Stimulated activated CD4-positive, alpha-beta T cell treated with anti-CD3 and anti-CD28 coated beads, Interleukin-1b, Interleukin-23, amount 100 ng/mL, for 48 hours (primary cell): ENCODE results near the gene SYT6.
"Not testable (repeated sequence)": the region's sequence is repeated elsewhere in the genome, so short reads cannot be mapped to it uniquely, and the experiment has no call there.

Source experiments
- DNase-seq: peaks from one replicate; pipeline ENCODE4 v3.0.0-alpha.2; 2020

Gene SYT6

DNA sequence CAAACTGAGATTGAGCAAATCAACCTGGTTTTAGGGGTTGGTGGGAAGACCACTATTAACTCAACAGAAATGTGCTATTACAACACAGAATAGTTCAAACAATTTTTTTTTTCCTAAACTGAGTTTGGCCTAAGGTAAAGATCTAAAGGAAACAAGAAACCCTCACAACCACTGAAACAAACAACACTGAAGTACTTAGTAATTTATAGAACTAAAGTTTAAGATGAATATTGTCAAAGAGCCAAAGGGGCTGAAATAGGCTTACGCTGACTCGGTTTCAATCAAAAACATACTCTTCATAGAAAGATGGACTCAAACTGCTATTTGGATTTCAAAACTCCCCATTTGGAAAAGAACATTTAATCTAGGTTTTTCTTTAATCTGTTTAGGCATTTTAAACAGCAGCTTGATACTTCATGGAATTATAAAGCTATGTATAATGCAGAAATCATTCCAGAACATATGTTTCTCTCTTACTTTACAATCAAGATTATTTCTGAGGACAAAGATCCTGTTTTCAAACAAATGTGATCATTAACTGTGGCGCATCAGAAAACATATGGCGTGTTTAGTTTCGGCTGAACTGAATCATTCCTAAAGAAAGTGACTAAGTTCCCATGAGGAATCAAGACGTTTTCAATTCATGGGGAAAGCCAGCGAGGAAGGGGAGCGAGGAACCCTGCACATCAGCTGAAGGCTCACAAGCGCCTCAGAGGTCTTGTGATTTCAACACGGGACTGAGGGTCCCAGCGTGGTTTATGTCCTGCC is 62.7 kb downstream of the SYT6 start:
- no peak for DNase-seq

DNA sequence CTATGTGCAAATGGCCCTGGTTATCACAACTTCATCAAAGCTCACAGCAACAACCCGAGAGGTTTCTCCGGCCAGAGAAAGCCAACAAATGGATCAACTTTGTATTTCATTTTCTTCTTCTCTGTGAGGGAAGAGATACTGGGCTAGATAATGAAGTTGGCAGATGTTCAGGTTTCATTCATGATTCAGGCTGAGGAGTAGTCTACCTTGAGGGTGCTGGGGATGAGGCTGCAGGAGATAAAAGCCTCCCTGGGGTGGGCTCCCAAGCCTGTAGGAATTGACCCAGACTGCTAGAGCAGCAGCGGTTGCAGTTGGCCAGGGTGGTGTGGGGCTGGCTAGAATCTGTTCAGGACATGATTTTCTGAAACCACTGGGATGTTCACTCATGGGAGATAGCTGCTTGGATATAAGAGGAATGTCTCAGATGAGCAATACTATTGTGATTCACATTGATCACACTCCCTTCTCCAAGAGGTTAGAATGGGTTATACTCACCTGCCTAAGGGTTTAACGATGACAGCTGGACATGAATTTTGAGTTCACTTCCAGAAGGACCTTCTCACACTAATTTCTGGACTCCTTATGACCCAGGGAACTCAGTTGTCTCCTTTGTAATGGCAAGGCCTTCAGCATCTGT is 64.0 kb downstream of the SYT6 start:
- DNase-seq = no peak

DNA sequence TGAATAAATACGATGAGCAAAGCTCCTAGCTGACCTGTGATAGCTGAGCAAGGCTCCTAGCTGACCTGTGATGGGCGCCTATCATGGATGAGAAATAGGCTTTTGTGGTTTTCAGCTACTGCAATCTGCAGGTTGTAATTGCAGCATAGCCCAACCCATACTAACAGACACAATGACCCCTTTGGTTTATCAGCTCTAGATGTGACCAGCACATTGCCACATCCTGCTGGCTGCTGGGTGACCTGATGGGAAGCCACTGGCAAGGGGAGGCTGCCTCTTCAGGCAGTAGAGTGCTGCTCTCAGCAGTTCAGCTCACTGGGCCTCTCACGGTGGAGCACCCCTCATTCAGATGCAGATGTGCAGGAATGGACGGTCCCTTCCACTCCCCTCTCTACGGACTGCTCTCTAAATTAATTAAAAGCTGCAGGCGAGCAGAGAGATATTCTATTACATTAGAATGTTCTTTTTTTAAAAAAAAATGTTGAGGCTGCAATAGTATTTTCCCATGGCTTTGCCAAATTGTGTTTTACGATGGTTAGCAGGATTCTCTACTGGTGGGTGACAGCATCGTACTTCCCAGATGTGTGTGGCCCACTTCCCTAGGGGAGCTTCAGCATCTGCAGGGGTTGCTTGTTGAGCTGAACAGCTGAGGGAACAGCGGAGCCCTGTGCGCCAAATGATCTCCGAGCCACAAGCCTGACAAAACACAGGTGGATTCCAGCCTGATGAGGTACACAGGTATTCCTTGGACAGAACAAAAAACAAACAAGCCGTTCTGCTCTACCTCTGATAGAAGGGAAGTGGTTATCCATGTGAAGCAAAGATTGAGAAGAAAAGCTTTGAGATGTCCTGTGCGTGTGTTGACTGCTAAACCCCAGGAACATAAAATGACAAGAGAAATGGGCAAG is 65.0 kb downstream of the SYT6 start:
- DNase-seq = no peak

DNA sequence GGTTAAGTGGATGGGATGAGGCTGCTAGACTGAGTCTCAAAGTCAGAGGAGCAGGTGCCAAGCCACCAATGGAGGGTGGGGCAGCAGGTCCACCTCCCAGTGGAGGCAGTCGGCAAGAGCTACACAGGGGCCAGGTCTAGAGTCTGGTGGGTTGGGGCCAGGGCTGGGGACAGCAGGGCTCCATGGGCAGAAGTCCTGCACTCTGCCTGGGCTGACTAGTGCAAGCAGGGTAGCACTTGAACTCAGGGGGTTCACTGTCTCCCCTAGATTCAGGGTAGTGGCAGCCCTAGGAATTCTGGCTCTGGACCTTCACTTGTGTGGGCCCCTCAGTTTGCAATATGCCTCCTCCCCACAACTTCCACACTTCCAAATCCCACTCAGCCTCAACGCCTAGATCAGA is 66.2 kb downstream of the SYT6 start:
- no peak for DNase-seq

DNA sequence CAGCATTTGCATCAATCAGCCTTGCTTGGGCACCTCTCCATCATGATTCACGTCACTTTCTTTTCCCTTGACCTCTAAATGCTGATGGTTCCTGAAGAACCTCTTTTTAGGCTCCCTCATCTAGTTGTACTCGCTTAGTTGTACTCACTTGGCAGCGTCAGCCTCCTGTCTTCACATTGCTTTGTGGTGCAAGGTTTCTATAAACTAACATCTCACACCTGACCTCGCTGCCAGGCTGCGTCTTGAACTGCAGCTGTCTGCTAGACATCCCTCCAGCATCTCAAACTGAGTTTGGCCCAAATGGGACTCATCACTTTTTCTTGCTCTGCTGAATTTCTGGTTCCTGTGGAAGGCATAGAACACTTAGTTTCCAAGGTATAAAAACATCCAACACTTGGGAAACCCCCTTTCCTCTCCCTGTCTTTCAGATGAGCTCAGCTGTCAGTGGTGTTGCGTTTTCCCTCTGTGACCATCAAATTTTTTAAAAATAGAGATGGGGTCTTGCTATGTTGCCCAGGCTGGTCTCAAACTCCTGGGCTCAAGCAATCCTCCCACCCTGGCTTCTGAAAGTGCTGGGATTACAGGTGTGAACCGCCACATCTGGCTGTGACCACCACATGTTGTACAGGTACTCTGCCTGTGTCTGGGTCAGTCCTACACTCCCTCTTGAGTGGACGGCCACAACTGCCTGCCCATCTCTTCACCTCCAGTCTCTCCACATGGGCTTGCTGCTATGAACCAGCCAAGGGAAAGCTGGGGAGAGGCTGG is 66.9 kb downstream of the SYT6 start:
- DNase-seq = no peak

DNA sequence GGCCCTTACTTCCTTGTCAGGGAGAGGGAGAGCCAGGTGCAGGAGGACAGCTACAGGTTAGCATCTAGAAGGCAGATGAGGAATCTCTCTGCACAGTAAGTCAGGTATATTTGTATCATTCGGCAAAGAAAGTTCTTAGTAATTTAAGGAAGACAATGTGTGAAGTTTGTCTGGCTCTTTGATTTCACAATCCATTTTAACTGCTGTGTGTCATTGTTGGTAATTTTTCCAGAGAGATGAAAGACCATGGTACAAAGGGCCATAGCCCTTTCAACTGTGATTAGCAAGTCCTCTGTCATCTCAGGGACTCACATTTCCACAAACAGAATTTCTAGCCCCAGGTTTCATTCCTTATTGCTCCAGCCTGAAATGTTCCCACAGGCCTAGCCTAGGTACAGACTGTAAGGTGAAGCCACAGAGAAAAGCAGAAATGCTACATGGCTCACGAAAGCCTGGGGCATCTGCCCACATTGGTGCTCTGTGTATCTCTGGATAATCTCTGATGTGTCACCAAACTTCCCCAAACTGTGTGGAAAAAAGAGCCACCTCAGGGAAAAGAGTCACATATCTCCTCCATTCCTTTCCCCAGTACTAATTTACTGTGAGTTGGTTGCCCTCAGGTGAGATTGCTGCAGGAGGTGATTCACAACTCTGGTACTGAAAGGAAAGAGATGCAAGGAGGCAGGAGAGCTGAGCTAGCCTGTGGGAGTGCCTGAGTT is 70.6 kb downstream of the SYT6 start:
- no peak for DNase-seq

DNA sequence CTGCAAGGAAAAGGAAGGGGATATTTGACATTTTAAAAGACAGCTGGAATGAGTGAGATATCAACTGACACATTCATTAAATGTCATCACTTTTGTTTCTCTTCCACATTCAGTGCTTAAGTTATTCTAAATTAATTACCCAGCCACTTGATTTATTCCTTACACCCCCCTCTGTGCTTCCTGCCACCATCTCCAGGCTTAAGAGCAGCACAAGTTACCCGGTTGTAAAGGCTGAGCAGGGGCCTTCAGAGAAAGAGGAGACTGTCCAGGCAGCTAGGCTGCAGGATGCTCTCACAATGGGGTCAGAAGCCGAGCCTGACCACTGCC is 71.4 kb downstream of the SYT6 start:
- DNase-seq = no peak

DNA sequence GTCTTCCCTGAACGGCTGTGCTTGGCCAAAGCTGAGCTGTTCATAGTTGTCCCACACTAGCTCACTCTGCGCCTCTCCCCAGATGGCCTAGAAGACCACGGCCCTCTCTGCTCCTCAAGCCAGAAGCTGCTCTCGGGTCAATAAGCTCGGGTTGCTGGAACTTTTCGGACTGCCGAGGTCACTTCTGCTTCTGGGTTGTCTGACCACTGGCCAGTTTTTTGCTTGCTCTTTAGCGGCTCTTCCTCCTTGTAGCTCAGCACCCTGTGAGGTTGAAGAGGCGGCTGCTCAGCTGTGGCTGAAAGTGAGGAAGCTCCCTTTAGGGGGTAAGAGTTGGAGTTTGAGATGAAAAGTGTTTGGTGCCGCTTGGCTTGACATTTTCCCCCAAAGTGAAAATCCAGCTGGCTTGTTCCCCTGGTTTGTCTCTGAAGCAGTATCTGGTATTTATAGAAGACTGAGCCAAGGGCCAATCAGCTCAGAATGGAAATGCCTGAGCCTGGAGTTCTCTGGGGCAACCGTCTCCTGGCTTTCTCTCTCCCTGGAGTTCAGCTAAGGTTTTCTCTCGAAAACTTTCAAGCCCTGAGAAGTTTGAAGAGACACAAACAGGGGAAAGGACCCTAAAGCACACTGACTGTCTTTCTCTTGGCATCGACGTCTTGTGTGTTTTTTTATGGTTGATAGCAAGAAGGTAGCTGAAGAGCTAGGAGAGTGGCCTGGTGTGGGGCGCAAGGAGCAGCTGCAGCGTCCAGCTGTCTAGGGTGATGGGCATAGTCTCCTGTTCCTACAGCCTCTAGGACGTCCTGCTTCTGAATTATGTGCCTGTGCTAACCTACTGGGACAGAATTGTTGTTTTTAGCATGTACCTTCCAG is 72.0 kb downstream of the SYT6 start:
- DNase-seq = no peak

DNA sequence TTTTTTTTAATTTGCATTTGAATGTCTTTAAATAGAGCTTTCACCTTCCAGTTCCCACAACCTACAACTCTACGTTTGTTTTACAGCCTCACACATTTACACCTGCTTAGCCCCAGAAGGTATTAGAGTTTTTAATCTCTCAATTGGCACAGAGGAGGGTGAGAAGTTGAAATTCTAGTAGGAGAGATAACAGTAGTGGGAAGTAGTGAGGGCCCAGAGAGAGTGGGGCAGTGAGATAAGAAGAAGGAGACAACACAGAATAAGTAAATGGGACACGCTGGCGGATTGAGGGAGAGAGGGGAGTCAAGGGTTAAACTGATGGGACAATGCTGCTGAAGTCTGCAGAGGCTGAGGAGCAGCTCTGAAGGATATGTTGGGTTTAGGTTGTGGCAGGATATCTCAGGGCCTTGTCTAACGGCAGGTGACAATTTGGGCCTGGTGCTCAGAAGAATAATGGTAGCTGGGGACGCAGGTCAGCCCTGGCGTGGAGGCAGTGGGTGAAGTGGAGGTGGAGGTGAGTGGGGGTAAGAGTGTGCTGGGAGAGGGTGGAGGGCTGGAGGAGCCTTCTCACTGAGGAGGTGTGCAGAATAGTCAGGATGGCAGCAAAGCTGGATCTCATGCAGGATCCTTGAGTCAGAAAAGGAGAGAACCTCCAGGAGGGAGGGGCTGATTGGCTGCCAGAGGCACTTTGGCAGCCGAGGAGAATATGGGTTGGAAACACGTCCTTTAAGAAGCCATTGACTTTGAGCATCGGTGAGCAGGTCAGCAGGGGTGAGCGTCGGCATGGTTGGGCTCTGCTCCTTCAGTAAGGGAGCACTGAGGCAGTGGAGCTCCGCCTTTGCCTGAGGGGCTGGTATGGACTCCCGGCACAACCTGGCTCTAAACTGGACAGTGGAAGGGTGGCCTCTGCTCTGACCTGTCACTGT is 72.9 kb downstream of the SYT6 start:
- no peak for DNase-seq

DNA sequence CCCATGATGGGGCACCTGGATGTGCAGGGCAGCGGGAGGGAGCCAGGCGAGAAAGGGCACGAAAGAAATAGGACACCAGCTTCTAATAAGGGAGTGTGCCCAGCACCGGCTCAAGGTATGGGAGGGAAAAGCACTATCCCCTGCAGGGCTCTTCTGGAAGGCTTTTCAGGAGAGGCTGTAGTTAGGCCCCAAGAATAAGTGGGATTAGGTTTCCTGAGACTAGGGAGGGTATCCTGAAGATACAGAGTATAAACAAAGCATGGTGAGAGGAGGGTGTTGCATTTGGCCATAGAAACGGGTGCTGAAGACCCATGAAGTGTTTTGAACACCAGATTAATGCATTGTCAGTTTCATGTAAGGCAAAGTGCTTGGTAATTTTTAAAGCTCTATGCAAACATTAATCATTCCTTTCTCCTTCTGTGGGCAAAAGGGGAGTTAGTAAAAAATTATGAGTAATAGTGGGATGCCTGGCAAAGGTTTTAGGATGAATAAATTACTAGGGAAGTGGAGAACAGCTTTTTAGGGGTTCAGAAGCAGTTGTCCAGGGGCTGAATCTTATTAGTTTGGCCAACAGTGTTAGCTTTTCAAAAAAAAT is 74.0 kb downstream of the SYT6 start:
- DNase-seq = no peak

DNA sequence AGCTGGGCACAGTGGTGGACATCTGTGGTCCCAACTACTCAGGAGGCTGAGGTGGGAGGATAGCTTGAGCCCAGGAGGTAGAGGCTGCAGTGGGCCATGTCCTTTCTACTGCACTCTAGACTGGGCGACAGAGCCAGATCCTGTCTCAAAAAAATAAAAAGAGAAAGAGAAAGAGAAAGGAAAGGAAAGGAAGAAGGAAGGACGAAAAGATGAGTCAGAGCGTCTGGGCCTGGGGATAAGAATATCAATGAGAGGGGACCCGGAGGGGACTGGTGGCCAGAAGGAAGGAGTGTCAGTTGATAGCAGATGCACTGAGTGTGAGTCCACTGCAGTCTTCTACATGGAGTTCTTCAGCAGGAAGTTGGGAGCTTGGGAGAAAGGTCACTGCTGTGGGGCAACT is 75.6 kb downstream of the SYT6 start:
- no peak for DNase-seq

DNA sequence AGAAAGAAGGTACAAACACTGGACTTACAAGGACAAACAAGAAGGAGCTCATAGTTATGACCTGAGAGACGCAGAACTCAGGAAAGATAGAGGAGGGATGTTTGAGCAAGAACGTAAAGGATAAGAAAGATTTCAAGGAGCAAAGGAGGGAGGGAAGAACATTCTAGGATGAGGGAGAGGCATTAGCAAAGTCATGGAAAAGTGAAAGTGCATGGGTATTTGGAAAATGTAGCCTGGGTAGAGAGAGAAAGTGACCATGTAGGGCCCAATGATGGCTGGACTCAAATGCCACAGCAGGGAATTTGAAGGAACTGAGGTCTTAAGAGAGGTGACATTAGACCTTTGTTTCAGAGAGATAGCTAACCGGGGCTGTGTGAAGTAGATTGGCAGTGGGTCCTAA is 76.5 kb downstream of the SYT6 start:
- no peak for DNase-seq

DNA sequence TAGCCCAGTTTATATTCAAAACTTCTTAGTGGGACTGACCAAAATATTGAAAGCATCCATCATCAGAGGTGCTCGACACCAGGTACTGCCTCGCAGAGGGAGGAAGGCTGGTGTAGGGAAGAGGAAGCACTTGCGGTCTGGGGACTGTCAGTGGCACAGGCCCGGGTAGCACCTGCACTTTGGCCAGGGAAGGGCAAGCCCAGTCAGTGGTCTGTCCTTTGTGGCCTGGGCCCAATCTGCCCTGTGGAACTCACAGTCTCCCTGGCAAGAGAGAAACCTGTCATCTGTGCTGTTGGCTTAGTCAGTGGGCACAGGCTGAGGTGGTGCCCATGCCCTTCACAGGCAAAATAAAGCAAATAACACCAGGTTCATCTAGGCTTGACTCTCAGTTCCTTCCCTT is 77.4 kb downstream of the SYT6 start:
- DNase-seq = no peak

DNA sequence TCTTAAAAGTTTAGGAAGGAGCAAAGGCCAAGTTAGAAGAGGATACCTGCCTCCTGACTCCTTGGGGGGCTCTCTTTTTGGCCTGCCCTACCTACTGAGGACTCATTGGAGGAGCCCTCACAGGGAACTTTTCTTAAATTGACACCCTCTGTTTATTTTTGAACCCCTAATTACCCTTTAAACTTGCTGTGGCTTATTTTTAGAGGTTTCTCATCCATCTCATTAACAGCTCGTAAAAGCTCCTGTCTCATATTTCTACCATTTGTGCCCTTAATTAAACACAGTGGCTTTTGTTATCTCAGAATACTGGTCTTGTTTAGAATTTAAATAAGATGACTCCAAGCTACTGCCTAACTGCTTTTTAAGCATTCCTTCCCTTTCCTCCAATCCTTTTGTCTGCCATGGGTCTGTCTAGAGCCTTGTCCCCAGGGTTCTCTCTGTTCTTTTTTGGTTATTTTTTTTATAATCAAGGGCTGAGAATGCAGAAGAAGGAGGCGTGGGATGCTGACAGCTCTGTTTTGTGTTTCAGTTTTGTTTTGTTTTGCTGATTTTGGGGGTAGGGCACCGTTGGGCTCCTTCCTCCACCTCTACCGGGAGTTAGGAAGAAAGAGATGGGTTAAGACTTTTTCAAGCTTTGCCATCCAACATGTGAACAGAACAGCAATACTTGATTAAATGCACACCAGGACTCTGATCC is 78.0 kb downstream of the SYT6 start:
- no peak for DNase-seq

DNA sequence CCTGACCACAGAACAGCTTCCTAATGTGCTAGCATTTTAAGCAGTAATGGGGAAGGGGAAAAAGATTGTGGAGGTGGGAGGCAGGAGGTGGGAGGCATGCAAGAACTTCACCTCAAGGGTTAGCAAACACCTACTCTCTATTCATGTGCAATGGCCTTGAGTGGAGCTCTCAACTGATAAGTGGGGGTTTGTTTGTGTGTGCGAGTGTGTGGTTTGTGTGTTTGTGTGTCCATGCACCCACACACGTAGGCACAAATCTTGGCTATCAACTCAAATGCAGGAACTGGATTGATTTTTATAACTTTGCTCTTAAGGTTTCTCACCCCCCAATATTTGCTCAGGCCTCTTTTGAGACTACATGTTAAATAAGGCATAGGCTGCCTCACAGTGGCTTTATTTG is 78.6 kb downstream of the SYT6 start:
- DNase-seq = no peak

DNA sequence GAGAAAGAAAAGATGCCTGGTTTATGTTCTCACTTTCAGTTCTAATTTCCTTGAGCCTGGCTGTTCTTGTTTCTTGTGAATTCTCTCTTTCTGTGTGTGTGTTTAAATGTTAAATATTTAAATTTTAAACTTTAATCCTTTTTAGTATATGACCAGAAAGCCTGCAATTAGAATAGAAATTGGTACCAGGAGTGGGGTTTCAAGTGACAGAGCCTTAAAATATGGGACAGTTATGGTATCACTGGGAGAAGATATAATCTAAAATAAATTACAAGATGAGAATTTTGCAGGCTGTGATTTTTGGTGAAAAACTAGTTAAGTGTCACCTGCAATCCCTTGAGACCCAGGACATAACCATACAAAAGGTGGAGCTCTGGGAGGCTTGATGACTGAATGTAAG is 81.4 kb downstream of the SYT6 start:
- DNase-seq = no peak

DNA sequence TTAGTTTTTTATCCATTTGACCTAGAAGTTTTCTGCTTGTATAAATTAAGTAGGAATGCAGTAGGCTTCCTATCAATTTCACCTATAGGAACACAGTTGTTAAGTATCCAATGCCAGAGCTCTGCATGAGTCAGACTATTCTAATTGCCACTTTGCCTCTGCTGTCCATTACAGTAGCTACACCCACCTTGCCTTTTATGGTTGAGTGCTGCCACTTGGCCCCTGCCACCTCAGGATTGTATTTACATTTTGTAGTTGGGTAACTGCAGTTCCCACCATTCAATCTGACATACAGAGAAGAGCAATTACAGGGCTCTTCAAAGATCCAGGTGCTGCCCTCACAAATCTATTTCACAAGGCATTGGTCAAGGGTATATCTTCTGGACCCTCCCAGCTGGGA is 83.9 kb downstream of the SYT6 start:
- not testable (repeated sequence) for DNase-seq

DNA sequence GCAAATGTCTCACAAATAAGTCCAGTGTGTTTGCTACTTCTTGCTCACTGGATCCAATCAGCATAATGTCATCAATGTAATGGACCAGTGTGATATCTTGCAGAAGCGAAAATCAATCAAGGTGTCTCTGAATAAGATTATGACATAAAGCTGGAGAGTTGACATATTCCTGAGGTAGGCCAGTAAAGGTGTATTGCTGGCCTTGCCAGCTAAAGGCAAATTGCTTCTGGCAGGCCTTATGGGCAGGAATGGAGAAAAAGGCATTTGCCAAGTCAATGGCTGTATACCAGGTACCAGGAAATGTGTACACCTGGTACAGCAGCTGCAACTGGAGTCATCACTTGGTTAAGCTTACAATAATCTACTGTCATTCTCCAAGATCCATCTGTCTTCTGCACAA is 85.0 kb downstream of the SYT6 start:
- DNase-seq = not testable (repeated sequence)

DNA sequence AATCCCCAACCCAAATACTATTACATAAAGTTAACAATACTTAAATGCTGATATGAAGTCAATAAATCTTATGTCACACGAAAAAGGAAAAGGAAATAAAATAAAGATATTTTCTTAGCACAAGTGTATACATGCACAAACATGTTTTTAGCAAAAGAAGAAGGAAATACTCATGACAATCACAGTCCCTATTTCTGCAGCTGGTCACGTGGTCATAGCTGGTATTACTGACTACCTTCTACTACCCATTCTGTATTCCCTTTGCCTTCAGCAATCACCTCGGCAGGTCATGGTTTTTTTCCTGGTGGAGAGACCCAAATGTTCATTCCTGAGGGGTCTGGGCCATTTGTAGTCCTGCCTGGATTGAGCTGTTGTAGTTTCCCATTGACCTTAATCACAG is 88.0 kb downstream of the SYT6 start:
- DNase-seq = not testable (repeated sequence)
